Amygdala (tissue), 56 donors: ENCODE measurements around the gene UTS2R.

ENCODE experiments used
- DNase-seq, 56 donors: peaks; one replicate each; lab custom pipeline; 2025; lab: John Stamatoyannopoulos, UW

The UTS2R gene

DNA sequence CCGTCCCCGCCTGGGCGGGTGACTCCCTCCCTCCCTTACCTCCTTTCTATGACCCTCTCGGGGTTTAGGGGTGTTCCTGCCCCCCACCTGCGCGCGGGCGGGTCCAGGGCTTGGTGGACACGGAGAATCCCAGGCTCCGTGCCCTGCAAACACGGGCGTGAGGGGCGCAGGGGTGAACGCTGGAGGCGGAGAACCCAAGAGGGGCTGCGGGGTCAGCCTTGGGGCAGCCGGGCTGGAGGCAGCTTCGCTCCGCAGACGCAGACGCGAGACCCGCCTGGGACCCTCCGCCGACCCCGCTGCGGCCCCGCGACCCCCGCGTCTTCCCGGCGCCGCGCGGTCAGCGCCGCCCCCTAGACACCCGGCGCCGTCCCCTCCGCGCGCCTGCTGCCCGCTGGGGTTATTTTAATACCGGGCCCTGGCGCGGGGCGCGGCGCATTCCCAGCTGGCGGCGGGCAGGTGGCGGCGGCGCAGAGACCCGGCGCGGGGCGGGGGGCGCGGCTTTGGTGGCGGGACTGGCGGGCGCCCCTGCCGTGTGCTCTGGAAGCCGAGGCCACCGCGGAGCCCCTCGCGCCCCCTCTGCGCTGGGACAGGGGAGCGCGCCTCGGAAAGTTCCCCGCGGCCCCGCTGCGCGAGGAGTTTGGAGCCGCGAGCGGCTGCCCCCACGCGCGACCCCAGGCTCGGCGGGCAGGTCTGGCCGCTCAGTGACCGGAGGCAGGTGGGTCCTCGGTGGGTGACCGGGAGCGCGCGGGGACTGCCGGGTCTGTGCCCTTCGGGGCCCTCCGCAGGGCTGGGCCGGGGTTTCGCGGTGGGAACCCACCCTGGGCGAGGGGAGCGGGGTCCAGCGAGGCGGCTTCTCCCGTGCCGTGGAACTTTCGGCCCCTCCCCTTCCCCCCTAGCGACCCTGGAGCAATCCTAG is at the start of gene UTS2R:
Gene UTS2R (plus strand): TSS at position 433 of the 916 bp plus-strand sequence. CDS start 2,560 bp downstream, outside the sequence.
- DNase-seq = no peak

DNA sequence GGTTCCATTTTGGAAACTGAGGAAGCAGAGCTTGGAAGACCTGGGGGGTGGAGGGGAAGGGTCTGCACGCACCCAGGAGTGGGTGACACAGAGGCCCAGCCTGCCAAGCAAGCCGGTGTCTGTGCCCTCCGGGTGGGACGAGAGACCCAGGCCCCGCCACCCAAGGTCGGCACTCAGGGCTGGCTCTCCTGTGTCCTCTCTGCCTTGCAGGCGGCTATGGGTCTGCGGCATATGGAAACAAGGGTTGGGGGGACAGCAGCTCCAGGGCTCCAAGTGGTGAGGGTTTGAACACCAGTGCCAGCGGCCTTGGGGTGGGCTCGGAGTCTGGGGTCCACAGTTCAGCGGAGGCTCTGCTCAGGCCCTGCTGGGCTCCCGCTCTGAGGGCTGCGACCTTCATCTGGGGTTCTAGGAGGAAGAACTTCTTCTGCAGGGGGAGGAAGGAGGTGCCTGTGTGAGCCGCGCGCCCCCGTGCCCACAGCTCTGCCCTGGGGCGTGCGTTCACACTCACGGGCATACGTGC is 49.6 kb upstream of the UTS2R start:
- no peak for DNase-seq

DNA sequence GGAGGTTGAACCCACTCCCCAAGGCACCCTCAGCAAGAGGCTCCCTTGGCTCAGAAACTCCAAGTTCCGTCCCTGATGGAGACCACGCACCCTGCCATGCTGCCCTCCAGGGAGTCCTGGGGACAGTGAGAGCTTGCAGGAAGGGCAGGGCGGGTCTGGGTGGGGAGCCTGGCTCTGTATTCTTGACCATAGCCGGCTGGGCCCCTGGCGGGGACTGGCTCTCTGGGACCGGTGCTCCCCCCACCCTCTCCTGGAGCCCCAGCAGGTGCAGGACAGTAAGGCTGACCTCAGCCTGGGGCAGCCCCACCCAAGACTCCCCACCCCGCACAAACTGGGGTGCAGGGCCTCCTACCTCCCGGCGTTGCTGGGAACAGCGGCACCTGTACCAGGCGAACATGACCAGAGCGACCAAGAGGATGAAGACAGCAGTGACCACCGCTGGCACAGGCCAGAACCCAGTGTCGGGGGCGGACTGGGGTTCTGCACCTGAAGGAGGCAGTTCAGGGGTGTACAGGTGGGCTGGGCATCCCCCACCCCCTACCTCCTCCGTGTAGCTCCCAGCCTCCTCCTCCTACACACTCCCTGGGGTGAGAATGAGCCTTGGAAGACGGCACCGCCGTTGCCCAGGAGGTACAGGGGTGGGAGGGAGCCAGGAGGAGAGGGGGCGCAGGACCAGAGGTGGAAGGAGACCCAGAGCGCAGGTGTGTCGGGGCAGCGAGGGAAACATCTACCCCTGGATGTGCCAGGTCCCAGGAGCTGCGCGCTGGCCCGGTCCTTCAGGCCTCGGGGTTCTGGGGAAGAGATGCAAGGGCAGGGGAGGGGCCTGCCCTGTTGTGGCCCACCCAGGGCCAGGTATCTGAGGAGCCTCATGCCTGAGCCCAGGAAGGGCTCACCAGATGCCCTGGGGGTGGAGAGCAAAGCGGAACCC is 48.8 kb upstream of the UTS2R start:
- DNase-seq = no peak

DNA sequence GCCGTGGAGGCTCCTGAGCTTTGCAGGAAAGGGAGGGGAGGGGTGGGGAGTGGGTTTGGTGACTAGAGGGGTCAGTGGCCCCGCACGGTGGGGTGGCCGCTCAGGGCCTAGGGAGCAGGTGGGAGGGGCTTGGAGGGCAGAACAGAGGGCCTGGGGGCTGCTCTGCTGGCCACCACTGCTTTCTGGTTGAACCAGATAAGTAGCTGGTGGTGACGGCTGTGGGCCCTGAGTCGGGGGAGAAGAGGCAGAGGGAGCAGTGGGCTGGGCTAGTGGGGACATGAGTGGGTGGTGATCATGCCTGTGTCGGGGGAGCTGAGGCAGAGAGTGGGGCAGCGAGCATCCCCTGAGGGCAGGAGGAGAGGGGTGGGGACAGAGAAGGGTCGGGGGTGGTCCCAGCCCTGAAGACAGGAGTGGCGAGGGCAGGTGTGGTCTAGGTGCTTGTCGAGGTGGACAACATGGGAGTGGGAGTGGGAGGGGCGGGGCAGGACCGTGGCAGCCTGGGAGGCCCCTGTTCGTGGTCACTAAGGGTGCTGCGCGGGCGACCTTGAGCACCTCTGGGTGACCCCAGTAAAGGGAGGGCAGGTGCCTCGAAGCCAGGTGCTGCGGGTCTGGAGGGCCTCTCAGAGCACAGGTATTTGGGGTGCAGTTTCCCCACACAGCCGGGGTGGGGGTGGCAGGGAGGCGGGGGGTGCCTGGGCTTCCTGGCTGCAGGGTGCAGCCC is 47.9 kb upstream of the UTS2R start:
- DNase-seq = no peak

DNA sequence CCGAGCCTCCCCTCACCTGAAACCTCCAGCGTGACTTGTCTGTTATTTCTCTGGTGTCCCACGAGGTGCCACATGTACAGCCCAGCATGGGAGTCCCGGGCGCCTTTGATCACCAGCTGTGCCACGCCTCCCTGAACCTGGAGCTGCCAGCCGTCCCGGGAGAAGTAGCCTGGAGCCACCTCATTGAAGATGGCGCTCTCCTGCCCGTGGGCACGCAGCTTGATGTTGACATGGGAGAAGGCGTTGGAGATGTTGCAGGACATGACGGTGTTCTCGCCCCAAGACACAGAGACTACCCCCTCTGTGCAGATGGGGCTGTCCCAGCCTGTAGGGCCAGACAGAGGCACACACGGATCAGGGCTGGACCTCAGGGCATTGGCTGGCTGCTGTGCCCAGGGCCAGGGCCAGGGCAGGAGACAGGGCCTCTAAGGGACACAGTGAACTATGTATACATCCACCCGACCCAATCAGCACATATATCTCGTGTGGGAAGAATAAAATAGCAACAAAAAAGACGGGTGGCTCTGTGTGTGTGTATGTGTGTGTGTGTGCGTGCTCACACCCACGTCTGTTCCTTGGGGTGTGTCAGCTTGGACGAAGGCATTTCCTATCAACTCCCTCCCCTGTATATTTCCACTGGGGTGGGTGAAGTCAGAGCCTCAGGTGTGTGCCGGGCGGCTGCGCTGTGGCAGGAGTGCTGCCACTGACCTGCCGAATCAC is 46.8 kb upstream of the UTS2R start:
- DNase-seq = no peak

DNA sequence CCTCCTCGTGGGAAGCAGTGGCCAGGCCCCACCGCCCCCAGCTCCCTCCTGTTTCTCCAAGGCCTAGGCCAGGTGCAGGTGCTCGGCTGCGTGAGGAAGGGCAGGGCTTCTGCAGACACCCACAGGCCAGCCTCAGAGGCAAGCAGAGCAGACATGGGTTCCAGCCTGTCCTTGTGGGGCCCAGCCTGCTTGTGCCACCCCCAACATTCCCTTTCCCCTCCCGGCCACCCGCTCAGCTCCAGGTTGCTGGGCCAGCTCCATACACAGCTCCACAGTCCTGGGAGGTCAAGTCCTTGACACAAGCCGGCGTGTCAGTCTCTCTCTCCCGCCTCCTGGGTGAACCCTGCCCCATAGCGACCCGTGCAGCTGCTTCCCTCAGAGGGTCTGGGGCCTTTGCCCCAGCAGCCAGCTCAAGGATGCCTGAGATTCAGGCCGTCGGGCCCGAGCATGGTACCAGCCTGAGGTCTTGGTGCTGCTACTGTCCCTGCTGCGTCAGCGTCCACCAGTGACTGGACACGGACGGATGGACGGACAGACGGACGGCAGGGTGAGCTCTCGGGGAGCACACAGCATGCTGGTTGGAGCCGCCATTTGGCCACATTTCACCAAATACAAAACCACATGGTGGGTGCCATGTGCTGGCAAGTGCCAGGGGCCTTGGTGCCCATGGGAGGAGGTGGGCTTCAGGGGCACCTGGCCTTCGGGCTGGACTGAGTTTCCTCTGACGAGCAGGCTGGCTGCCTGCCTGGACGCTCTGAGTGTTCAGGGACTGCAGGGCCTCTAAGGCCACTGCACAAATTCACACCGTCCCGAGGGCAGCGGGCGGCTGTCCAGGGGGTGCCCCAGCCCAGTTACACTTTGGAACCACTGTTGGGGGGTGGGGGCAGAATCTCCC is 46.0 kb upstream of the UTS2R start:
- no peak for DNase-seq

DNA sequence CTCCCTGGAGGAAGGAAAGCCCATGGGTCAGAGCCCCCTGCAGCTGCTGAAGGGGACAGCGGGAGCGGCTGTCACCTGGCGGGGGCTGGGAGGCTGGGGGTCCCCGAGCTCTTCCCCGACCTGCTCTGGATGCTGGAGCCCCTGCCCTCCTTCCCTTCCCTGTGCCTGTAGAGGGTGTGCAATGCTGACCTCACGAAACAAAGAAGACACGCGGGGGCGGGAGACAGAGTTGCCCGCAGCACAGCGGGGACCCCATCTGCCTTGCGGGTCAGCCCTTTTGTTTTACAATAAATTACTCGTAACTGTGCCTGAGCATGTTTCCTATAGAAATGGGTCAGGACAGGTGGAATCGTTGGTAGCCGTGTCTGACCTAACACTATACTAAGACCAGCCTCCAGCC is 44.3 kb upstream of the UTS2R start:
- no peak for DNase-seq

DNA sequence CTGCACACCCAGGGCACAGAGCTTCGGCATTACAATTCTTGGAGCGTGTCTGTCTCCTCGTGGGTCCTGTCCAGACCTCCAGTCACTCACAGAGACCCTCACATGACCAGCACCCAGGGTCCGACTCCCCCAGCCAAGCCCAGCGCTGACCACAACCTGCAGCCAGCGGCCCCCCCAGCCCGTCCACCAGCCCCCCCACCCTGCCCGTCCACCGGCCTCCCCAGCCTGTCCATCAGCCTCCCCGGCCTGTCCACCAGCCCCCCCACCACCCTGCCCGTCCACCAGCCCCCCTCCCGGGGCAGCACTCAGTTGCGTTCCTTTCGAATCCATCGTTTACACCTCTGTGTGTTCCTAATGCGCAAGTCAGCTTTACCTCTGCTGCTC is 43.8 kb upstream of the UTS2R start:
- DNase-seq = no peak

DNA sequence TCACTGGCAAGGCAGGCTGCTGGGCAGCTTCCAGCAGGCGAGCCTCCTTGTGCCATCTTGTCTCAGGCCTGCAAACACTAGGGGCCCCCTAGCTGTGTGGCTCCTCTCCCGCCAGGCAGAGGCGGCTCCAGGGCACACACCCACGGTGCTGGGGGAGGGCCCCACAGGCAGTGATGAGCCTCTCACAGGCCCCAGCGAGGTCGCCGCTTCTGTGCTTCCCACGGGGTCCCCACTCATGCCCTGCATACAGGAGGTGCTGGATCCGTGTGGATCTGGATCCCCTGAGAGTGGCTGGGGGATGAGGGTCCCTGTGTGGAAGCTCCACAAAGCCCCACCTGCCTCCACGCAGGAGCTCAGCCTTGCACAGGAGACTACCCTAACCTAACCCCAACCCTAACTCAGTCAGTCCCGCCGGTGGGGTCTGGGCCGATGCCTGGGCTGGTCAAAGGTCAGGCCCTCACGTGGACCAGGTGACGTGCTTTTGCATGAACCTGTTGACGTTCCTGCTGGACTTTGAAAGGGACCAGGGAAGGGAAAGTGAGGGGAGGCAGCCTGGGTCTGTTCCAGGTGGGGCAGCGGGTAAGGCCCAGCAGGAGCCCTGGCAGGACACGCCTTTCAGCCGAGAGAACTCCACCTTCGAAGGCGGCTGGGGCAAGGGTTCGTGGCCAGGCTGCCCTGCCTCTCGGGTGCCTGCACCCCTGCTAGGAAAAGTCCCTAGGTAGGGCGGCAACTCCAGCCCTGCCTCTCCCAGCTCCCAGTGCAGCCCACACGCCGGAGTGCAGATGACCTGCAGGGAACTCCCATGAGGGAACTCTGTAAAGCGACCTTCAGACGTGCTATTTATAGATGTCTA is 43.2 kb upstream of the UTS2R start:
- no peak for DNase-seq

DNA sequence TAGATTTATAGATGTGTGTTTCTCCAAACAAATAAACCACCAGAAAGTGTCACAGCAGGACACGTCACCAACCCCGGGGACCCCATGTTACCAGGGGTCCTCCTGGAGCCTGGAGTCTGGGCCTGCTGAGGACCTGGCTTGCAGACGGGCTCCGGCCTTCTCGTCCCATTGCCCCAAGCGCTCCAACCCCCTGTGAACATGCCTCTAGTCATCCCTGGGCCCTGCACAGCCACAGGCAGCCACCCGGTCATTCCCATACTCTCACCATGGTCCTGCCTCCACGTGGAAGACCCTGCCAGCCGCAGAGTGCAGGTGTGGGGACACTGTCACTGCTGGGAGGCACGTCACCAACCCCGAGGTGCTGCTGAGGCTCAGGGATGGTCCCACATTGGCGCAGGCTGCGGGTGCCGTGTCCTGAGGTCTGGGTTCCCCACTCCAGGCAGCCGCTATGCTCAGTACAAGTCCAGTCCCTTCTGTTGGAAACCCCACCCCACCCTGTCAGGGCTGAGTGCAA is 42.5 kb upstream of the UTS2R start:
- DNase-seq = no peak

DNA sequence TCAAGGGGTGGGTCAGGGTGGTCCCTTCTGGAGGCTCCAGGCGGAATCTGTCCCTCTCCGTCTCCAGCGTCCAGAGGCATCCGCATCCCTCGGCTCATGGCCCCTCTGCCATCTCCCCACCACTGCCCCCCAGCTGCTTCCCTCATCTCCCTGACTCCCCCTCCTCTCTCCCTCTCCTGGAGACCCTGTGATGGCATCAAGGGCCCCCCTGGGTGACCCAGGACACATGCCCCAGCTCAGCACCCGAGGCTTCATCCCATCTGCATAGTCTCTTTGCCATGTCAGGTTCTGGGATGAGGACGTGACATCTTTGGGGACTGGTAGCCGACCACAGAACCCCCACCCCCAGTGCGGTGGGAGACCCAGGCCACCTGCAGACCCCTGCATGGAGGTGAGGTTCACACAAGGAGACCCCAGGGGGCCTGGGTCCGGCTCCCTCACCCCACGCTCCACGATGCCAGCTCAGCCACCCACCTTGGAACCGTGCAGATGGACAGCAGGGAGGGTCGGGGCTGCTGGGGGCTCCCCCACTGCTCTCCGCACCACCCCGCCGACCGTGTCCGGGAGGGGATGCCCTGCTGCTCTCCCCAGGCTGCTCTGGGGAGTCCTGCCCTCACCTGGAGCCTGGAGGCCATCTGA is 41.8 kb upstream of the UTS2R start:
- no peak for DNase-seq

DNA sequence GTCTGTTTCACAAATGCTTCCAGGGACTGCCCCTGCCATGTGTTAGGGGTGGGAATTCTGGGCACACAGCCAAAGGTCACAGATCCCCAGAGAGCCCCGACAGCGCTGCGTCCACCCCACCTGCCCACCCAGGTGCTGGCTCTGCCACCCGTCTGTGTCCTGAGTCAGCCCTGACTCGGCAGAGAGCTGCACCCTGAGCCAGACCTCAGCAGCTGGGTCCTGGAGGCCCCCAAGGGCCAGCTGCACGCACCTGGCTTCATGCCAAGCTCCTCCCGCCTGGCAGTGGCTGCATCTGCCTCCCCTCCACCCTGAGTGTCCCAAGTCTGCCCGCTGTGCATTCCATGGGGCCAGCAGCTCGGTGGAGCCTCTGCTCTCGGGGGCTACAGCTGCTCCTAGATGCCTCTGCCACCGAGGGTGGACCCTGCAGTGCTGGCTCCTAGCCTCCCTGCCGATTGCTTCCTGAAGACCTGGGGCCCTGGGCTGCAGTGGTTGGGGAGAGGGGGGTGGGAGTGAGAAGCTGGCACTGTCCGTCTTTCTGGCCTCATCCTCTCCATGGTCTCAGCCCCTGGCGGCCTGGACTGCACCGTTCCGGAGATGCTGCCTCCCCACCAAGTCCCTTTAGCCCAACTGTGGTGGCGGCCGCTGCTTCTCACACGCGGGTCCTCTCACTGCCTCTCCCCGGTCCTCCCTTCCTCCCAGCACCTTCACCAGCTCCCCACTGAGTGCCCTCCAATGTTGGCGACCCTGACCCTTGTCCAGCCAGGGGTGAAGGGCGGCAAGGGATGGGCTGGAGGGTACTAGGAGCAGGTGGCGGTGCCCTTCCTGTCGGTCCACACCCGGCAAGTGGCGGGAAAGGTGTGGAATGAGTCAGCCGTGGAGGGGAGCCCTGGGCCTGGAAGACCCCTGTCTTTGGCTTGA is 41.0 kb upstream of the UTS2R start:
- DNase-seq = peak in 7 of 56 donors; percentile 3 to 44 (median 26)

DNA sequence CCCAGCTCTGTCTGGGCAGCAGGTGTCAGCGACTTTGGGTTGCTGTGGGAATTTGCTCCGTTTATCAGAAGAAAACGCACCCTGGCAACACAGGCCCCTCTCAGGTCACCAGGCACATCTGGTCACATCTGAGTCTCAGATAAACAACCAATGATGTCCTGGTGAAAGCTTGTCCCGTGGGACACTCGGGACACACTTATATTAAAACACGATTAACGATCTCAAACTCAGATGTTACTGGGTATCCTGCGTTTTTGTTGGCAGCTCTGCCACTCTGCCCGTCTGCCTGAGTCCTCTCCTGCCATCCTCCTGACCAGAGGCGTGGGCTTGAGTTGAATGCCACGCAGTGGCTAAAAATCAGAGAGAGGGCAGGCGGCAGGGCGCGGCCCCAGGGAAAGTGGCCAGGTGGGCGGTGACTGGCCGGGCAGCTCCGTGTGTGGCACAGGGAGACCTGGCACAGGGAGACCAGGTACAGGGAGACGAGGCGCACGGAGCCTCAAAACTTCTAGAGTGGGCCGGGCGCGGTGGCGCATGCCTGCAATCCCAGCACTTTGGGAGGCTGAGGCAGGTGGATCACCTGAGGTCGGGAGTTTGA is 40.1 kb upstream of the UTS2R start:
- no peak for DNase-seq

DNA sequence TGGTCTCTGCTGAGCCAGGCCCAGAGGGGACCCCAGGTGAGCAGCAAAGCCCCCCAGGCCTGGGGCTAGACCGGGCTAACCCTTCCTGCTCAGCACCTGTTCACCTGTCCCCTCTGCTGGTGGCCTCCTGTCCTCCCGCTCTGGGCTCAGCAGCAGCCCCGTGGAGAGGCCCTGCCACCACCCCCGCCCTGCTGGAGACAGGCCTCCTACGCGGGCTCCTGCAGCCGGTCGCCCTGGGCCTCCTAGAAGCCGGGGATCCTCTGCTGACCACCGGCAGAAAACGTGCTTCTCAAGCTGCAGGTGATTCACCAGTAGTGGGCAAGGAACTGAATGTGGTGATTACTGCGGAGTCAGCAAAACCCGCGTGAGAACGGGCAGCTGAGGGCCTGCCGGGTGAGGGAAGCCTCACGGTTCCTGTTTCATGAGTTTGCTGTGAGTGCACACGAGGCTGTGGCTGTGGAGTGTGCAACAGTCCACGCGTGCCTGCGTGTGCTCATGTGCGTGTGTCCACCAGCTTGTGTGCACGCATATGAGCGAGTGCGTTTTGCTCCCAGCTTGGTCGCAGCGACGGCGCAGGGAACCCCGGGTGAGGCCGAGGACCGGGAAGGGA is 38.8 kb upstream of the UTS2R start:
- peak in 4 of 56 donors; percentile 18 to 43 (median 31) for DNase-seq
